HCT116 (cell line): ENCODE results near the gene TPX2. TPM values are rescaled to one million over a fixed set of nuclear protein-coding genes. Genes with fewer than 3 reads are reported as not detected.
A peak's percentile ranks its signal among the peaks of the same experiment; 100 is the strongest.

Experiments used
- ATAC-seq: fragments of 200-7000 bp; cut with Tn5 transposase; 2 replicates; pipeline ENCODE4 v1.9.1; 2020; ENCODE audit warnings: mild to moderate bottlenecking, moderate library complexity
- BruUV-seq: library from RNA; stranded (reverse); fragments of 400-500 nt; replicated peaks from 2 replicates; lab custom pipeline; 2021; lab: Mats Ljungman, UMichigan
- CTCF ChIA-PET: fragments of 300-600 bp; sonication (Branson Sonifier 250); formaldehyde crosslinking; loops from one replicate; lab custom pipeline; 2021; ENCODE audit warnings: antibody characterized with exemption; lab: Charles Lee
- POLR2A ChIA-PET: fragments of 300-600, 350-600 bp; sonication (Branson Sonifier 250); formaldehyde crosslinking; loops from one replicate; lab custom pipeline; 2021; ENCODE audit warnings: antibody characterized with exemption; lab: Charles Lee
- RAD21 ChIA-PET, 2 experiments: fragments of 300-600 bp; sonication (Branson Sonifier 250); formaldehyde crosslinking; loops; one replicate each; lab custom pipeline; 2023; ENCODE audit warnings: low total read pairs in 2 of 2; ENCODE audit not compliant: uncharacterized antibody in 2 of 2, unreplicated experiment in 2 of 2, low non-redundant PET in 1 of 2; lab: Charles Lee
- DNase-seq: peaks from one replicate; pipeline ENCODE4 v3.0.0-alpha.2; 2010; ENCODE audit warnings: low read depth, low spot score
- H2AFZ ChIP-seq: fragments of 200-600 bp; shearing (Covaris generic), sonication (generic); 2 replicates; pipeline ENCODE4 v1.6.1; 2017; ENCODE audit warnings: low read depth, mixed run types, mixed read lengths, antibody characterized with exemption, low read length; ENCODE audit not compliant: poor library complexity, severe bottlenecking
- H3K27ac ChIP-seq: 2 replicates; pipeline ENCODE4 v1.5.1; 2012; ENCODE audit warnings: low read depth, low read length
- H3K27me3 ChIP-seq: fragments of 200-600 bp; sonication (generic); 2 replicates; pipeline ENCODE4 v1.6.1; 2016; ENCODE audit warnings: mixed run types, low read length, mixed read lengths; ENCODE audit not compliant: insufficient read depth
- H3K36me3 ChIP-seq, 2 experiments: fragments of 200-500 bp in 1 of 2; fragments of 200-600 bp in 1 of 2; sonication (Bioruptor generic) in 1 of 2; sonication (generic) in 1 of 2; 2 replicates each; pipeline versions ENCODE4 v1.5.1 to v1.6.1; 2014 to 2016; ENCODE audit warnings: low read length in 2 of 2, inconsistent platforms in 1 of 2, mixed read lengths in 1 of 2, mixed run types in 1 of 2; ENCODE audit not compliant: insufficient read depth in 2 of 2, control insufficient read depth in 1 of 2
- H3K4me1 ChIP-seq, 2 experiments: fragments of 200-600 bp in 1 of 2; sonication (generic) in 1 of 2; 2 replicates each; pipeline versions ENCODE4 v1.5.1 to v1.6.1; 2012 to 2017; ENCODE audit warnings: low read length in 2 of 2, inconsistent platforms in 1 of 2, mild to moderate bottlenecking in 1 of 2, mixed read lengths in 1 of 2, mixed run types in 1 of 2, moderate library complexity in 1 of 2; ENCODE audit not compliant: insufficient read depth in 2 of 2, control insufficient read depth in 1 of 2
- H3K4me2 ChIP-seq: fragments of 200-600 bp; sonication (generic); 2 replicates; pipeline ENCODE4 v1.6.1; 2017; ENCODE audit warnings: mixed run types, low read length, mixed read lengths
- H3K4me3 ChIP-seq, 2 experiments: fragments of 200-600 bp in 1 of 2; sonication (generic) in 1 of 2; replicated peaks in 1 of 2; 2 replicates each; pipeline ENCODE4 v1.5.1; 2011 to 2016; ENCODE audit warnings: low read length in 2 of 2, control low read depth in 1 of 2, low read depth in 1 of 2, mild to moderate bottlenecking in 1 of 2, mixed read lengths in 1 of 2, mixed run types in 1 of 2
- H3K79me2 ChIP-seq: fragments of 200-600 bp; sonication (generic); 2 replicates; pipeline ENCODE4 v1.6.1; 2017; ENCODE audit warnings: mild to moderate bottlenecking, mixed run types, low read length, moderate library complexity, mixed read lengths; ENCODE audit not compliant: insufficient read depth
- H3K9ac ChIP-seq: fragments of 200-600 bp; sonication (generic); 2 replicates; pipeline ENCODE4 v1.6.1; 2016; ENCODE audit warnings: low read length, mixed read lengths
- H3K9me2 ChIP-seq: fragments of 200-600 bp; sonication (generic), shearing (Covaris generic); 2 replicates; pipeline ENCODE4 v1.6.1; 2017; ENCODE audit warnings: mixed run types, mild to moderate bottlenecking, moderate library complexity; ENCODE audit not compliant: insufficient read depth
- H3K9me3 ChIP-seq, 2 experiments: fragments of 200-500 bp in 1 of 2; fragments of 200-600 bp in 1 of 2; sonication (Bioruptor generic) in 1 of 2; sonication (generic) in 1 of 2; 2 replicates each; pipeline ENCODE4 v1.6.1; 2014 to 2017; ENCODE audit warnings: low read length in 2 of 2, mixed read lengths in 2 of 2, inconsistent platforms in 1 of 2, low read depth in 1 of 2, mild to moderate bottlenecking in 1 of 2, mixed run types in 1 of 2, moderate library complexity in 1 of 2; ENCODE audit not compliant: control insufficient read depth in 1 of 2, insufficient read depth in 1 of 2
- H4K20me1 ChIP-seq: fragments of 200-600 bp; sonication (generic), shearing (Covaris generic); 2 replicates; pipeline ENCODE4 v1.6.1; 2017; ENCODE audit warnings: mixed run types, mild to moderate bottlenecking, moderate library complexity; ENCODE audit not compliant: insufficient read depth
- EGR1 ChIP-seq: IDR thresholded peaks from 2 replicates; pipeline ENCODE4 v1.6.1; 2012; ENCODE audit warnings: low read depth
- SP1 ChIP-seq: IDR thresholded peaks from 2 replicates; pipeline ENCODE4 v1.6.1; 2012; ENCODE audit warnings: low read depth
- YY1 ChIP-seq: IDR thresholded peaks from 2 replicates; pipeline ENCODE4 v1.6.1; 2011; ENCODE audit warnings: low read length, low read depth, moderate library complexity, mild to moderate bottlenecking; ENCODE audit not compliant: insufficient replicate concordance; ENCODE audit errors: extremely low read depth
- ZBTB33 ChIP-seq: IDR thresholded peaks from 2 replicates; pipeline ENCODE4 v1.6.1; 2011; ENCODE audit warnings: mild to moderate bottlenecking, low read length, moderate library complexity; ENCODE audit not compliant: insufficient replicate concordance; ENCODE audit errors: extremely low read depth
- ZNF274 ChIP-seq: fragments of 200-500 bp; sonication (Bioruptor generic); IDR thresholded peaks from 2 replicates; pipeline ENCODE4 v1.6.1; 2014; ENCODE audit warnings: mild to moderate bottlenecking, low read depth, low read length, inconsistent platforms
- intact Hi-C: fragments of 100-400 bp; cut with micrococcal nuclease; formaldehyde crosslinking; loops from 2 replicates; pipeline ENCODE4 v1.10.0; 2022
- total RNA-seq: library from RNA; stranded (reverse); gene quantifications from one replicate; pipeline ENCODE4 v1.2.1, GENCODE V29; 2021; ENCODE audit not compliant: unreplicated experiment

TPX2 gene
- total RNA-seq, 1 experiment from 2014 or later = 163 TPM

- peak overlapping the region; percentile 98 for H3K27ac ChIP-seq
- TSS peak; percentile 72 for BruUV-seq
- no peaks in the 10 kb centered on the region for H3K9me3 ChIP-seq
- ChIA-PET RAD21 (interaction anchor here (0.5 to 2.0 kb wide), 8 partner anchors 48 to 173 kb away, joined by 3 to 24 read pairs (median 8); no protein-coding TSS in a partner anchor), CTCF (interaction anchor here (0.6 to 3.6 kb wide), 21 partner anchors 9 to 262 kb away, joined by 3 to 127 read pairs (median 9); partner anchors contain the start of gene TPX2), POLR2A (interaction anchor here (0.7 to 4.3 kb wide), 17 partner anchors 10 to 162 kb away, joined by 3 to 33 read pairs (median 6); partner anchors contain the start of genes ID1 and TPX2)
- no peak overlapping the region for H2AFZ ChIP-seq
- ATAC-seq = no peak
- peaks cover 53% of the 10 kb centered on the region for H3K79me2 ChIP-seq
- peaks cover 0 to 33% of the 10 kb centered on the region in 2 experiments; a peak in 3 of 4 replicates for H3K36me3 ChIP-seq
- no peaks in the 10 kb centered on the region for H3K9me2 ChIP-seq
- peaks cover 47 to 75% of the 10 kb centered on the region in 2 experiments for H3K4me1 ChIP-seq
- peak overlapping the region; percentile 96 for H3K9ac ChIP-seq
- H3K4me3 ChIP-seq = peak overlapping the region; percentile 82 to 87
- peak overlapping the region; percentile 94 for H3K4me2 ChIP-seq
- intact Hi-C loops = loop anchor here (1.0 to 5.0 kb wide), 3 partner anchors 27 to 161 kb away; no protein-coding TSS in a partner anchor
- no peaks in the 10 kb centered on the region for H4K20me1 ChIP-seq
- no peak for DNase-seq
- no peaks in the 10 kb centered on the region for H3K27me3 ChIP-seq
- no peak for TF ChIP-seq YY1
- no peak for TF ChIP-seq SP1
- no peak for TF ChIP-seq EGR1
- no peak for TF ChIP-seq ZNF274
- no peak for TF ChIP-seq ZBTB33
Measured at GRCh38 chr20:31723069-31723318, 16.1 kb upstream of the TPX2 start.
